HL-60 (cell line): ENCODE measurements around the gene DGKI.

Experiments
- DNase-seq, 2 experiments: peaks; one replicate each; pipeline ENCODE4 v3.0.0-alpha.2; 2010 to 2020; ENCODE audit warnings: low read depth in 1 of 2, low spot score in 1 of 2
- H3K27ac ChIP-seq: fragments of 250-450 bp; sonication (Bioruptor Pico); replicated peaks from 2 replicates; pipeline ENCODE4 v1.5.1; 2020; ENCODE audit warnings: mild to moderate bottlenecking, moderate library complexity
- H3K27me3 ChIP-seq: fragments of 250-450 bp; sonication (Bioruptor Pico); 2 replicates; pipeline ENCODE4 v1.5.1; 2021; ENCODE audit warnings: mild to moderate bottlenecking, moderate library complexity; ENCODE audit not compliant: insufficient read depth, poor library complexity, severe bottlenecking
- H3K4me3 ChIP-seq: replicated peaks from 2 replicates; pipeline ENCODE4 v1.5.1; 2011; ENCODE audit warnings: mild to moderate bottlenecking, control low read depth, low read length; ENCODE audit not compliant: insufficient read depth
- GABPA ChIP-seq: IDR thresholded peaks from 2 replicates; pipeline ENCODE4 v1.6.1; 2012; ENCODE audit warnings: low read depth
- POLR2AphosphoS5 ChIP-seq: IDR thresholded peaks from 2 replicates; pipeline ENCODE4 v1.6.1; 2012; ENCODE audit warnings: low read depth
- SPI1 ChIP-seq: IDR thresholded peaks from 2 replicates; pipeline ENCODE4 v1.6.1; 2012; ENCODE audit warnings: low read depth, mild to moderate bottlenecking, borderline replicate concordance
- TF ChIP-seq, protein P1 (sequence below): IDR thresholded peaks from 2 replicates; pipeline ENCODE4 v1.6.1; 2012; ENCODE audit warnings: low read depth; ENCODE audit not compliant: insufficient replicate concordance
- TF ChIP-seq, protein P2 (sequence below): IDR thresholded peaks from one replicate; pipeline ENCODE4 v1.5.1; 2011; ENCODE audit warnings: low read length, control low read depth, inconsistent platforms; ENCODE audit not compliant: insufficient read depth

The DGKI gene

DNA sequence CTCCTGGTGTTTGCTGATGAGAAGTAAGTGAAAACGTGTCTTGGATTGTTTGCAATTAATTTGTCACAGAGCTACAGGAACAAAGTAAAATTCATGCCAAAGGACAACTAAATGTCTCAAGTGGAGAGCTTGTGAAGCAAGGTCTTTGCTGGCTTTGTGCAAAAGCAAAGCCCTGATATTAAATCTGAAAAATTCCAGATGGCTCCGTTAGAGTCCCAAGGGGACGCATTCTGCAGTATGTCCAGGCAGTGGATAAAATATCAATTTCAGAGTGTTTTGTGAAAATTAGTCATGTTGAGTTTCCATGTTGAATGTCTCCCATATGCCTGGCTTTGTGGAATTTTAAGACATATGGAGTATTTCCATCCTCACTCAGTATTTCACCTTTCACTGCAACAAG, 400.7 kb downstream of the DGKI start:
- Histone ChIP-seq H3K27me3 (no peaks in the 10 kb centered on the region), H3K27ac (no peak overlapping the region), H3K4me3 (no peak overlapping the region)
- TF ChIP-seq, protein P1, sequence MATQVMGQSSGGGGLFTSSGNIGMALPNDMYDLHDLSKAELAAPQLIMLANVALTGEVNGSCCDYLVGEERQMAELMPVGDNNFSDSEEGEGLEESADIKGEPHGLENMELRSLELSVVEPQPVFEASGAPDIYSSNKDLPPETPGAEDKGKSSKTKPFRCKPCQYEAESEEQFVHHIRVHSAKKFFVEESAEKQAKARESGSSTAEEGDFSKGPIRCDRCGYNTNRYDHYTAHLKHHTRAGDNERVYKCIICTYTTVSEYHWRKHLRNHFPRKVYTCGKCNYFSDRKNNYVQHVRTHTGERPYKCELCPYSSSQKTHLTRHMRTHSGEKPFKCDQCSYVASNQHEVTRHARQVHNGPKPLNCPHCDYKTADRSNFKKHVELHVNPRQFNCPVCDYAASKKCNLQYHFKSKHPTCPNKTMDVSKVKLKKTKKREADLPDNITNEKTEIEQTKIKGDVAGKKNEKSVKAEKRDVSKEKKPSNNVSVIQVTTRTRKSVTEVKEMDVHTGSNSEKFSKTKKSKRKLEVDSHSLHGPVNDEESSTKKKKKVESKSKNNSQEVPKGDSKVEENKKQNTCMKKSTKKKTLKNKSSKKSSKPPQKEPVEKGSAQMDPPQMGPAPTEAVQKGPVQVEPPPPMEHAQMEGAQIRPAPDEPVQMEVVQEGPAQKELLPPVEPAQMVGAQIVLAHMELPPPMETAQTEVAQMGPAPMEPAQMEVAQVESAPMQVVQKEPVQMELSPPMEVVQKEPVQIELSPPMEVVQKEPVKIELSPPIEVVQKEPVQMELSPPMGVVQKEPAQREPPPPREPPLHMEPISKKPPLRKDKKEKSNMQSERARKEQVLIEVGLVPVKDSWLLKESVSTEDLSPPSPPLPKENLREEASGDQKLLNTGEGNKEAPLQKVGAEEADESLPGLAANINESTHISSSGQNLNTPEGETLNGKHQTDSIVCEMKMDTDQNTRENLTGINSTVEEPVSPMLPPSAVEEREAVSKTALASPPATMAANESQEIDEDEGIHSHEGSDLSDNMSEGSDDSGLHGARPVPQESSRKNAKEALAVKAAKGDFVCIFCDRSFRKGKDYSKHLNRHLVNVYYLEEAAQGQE = no peak
- no peak for TF ChIP-seq SPI1
- TF ChIP-seq POLR2AphosphoS5 = no peak
- TF ChIP-seq, protein P2, sequence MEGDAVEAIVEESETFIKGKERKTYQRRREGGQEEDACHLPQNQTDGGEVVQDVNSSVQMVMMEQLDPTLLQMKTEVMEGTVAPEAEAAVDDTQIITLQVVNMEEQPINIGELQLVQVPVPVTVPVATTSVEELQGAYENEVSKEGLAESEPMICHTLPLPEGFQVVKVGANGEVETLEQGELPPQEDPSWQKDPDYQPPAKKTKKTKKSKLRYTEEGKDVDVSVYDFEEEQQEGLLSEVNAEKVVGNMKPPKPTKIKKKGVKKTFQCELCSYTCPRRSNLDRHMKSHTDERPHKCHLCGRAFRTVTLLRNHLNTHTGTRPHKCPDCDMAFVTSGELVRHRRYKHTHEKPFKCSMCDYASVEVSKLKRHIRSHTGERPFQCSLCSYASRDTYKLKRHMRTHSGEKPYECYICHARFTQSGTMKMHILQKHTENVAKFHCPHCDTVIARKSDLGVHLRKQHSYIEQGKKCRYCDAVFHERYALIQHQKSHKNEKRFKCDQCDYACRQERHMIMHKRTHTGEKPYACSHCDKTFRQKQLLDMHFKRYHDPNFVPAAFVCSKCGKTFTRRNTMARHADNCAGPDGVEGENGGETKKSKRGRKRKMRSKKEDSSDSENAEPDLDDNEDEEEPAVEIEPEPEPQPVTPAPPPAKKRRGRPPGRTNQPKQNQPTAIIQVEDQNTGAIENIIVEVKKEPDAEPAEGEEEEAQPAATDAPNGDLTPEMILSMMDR = no peak
- TF ChIP-seq GABPA = no peak
- no peak for DNase-seq

DNA sequence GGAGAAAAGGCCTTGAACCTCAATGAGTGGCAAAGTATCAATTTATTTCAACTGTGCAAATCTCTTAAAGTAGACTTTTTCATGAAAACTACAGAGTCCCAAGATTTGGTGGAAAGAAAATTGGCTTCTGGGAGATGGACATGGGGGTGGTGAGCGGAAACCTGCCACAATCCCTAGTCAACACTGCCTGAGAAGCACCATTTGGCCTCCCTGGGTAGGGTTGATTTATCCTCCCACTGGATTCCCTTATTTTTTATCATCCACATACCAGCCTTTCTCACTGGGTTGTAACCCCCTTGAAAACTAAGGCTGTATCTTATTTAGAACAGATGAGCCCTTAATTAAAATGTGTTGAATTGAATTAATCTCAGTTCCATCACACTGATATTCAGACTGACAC, 401.5 kb downstream of the DGKI start:
- Histone ChIP-seq H3K4me3 (no peak overlapping the region), H3K27ac (no peak overlapping the region), H3K27me3 (no peaks in the 10 kb centered on the region)
- DNase-seq = no peak
- no peak for TF ChIP-seq GABPA
- TF ChIP-seq SPI1 = no peak
- TF ChIP-seq, protein P1 = no peak
- TF ChIP-seq, protein P2 = no peak
- no peak for TF ChIP-seq POLR2AphosphoS5

DNA sequence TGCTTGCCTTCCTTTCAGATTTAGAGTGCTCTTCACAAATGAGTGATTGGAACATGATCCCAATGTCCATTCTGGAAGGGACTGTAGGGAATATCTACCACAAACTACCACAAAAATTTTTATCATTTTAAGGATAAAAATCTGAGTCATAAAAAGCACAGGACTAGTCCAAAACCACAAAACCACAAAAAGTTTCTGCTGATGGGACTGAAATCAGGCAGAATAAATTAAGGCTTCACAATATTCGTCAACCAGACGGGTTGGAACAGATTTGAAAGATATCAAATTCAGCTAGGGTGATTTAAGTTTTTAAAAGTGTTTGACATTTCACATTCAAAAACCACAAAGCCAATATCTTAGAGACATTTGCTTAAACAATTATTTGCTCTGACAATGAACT, 403.2 kb downstream of the DGKI start:
- Histone ChIP-seq H3K27ac (no peak overlapping the region), H3K4me3 (no peak overlapping the region), H3K27me3 (no peaks in the 10 kb centered on the region)
- TF ChIP-seq GABPA = no peak
- TF ChIP-seq, protein P1 = no peak
- TF ChIP-seq SPI1 = no peak
- TF ChIP-seq POLR2AphosphoS5 = no peak
- TF ChIP-seq, protein P2 = no peak
- no peak for DNase-seq
